Stimulated activated CD8-positive, alpha-beta memory T cell treated with anti-CD3 and anti-CD28 coated beads, Interleukin-7, amount 100 ng/mL, for 24 hours (primary cell): Measurements from ENCODE around the gene TRIM43.
"Not testable (repeated sequence)": the region's sequence is repeated elsewhere in the genome, so short reads cannot be mapped to it uniquely, and the experiment has no call there.

Source experiments
- DNase-seq: peaks from one replicate; pipeline ENCODE4 v3.0.0-alpha.2; 2020; ENCODE audit warnings: low read depth

Gene TRIM43

DNA sequence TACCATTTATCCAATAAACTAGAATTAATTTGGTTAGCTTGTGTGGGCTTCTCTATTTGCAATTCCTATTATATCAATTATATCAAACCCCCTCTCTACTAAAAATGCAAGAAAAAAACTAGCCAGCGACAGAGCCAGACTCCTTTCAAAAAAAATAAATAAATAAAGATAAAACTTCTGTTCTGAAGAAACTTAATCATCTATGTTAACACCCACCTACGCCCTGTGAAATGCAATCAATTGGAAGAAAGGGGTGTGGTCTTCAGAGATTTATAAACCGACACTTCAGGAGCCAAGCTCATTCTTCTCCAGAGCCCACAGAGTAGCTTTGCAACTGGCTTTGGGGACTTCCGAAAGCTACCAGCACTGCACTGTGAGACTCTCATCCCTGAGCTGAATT, at the start of gene TRIM43:
TSS of gene TRIM43 (plus strand) at position 301 of the 400 bp plus-strand sequence. CDS start 2,023 bp downstream, outside the sequence.
- DNase-seq, result not testable (repeated sequence)

DNA sequence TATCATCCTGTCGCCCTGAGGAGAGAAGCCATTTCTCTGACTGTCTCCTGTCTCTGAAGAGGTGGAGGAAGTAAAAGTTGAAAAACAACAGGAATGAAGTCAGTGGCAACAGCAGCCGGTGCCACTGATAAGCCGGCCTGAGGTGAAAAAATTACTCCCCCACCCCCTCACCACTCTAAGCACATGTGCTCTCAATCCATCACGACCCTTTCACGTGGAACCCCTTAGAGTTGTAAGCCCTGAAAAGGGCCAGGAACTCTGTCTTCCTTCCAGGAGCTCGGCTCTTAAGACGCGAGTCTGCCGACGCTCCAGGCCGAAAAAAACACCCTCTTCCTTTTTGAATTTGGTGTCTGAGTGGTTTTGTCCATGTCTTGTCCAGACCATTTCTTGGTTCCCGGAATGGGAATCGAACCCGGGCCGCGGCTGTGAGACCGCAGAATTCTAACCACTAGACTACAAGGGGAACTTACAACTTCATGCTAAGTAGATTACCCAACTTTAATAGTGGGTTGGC, 40.7 kb upstream of the TRIM43 start:
- no peak for DNase-seq

DNA sequence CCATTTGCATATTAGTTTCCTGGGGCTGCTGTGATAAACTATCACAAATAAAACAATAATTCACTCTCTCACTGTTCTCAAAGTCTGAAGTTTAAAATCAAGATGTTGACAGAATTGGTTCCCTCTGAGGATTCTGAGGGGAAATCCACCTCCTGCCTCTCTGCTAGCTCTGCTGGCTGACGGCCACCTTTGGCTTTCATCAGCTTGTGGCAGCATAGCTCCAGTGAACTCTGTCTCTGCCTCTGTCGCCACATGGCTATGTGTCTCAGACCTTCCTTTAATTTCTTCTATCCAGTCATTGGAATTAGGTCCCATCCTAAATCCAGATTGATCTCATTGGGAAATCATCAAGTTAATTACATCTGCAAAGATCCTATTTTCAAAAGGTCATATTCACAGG, 38.9 kb upstream of the TRIM43 start:
- no peak for DNase-seq

DNA sequence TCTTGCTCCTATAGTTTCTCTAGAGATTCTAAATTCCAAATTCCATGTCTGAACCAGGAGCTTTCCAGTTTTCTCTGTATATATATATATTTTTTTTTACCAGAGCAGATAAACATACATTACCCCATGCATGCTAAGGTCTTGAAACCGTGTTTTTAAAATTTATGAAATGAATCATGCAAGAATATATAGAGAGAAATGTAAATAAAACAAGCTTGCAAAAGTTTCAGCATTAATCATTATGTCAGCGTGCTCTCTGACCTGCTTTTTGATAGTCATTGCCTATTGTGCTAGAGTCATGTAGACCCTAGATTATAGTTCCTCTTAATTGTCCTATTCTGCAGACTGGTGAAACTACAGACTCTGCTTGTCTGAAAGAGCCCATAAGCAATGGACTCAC, 22.6 kb upstream of the TRIM43 start:
- DNase-seq, result no peak

DNA sequence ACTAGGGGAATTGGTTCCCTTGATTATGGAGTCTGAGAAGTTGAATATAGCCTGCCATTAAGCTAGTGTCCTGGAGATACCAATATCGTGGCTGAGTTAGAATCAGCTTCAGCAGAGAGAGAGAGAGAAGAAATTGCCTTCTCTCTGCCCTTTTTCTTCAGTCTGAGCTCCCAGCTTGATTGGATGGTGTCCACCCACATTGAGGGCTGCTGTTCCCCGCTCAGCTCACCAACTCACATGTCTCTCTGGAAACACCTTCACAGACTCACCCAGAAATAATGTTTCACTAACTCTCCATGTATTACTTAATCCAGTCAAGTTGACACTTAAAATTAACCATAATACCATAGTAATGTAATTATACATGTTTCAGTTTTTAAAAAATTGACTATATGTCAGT, 17.9 kb upstream of the TRIM43 start:
- no peak for DNase-seq

DNA sequence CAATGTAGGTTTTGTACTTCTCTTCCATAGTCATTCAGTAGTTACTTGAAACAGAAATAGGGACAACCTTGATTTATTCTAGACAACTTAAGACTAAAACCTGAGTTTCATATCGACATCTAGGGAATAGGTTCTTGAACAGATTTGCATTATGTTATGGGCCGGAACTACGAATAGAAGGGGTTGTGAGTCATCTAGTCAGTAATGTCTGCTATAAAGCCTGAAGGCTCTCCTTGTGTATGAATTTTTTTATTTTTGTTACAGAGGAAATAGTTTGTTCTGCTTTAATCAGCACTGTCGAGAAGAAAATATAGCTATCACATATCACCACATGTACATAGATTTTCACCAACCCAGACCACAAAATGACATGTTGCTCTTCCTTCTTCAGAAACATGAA, 17.3 kb upstream of the TRIM43 start:
- DNase-seq, result no peak

DNA sequence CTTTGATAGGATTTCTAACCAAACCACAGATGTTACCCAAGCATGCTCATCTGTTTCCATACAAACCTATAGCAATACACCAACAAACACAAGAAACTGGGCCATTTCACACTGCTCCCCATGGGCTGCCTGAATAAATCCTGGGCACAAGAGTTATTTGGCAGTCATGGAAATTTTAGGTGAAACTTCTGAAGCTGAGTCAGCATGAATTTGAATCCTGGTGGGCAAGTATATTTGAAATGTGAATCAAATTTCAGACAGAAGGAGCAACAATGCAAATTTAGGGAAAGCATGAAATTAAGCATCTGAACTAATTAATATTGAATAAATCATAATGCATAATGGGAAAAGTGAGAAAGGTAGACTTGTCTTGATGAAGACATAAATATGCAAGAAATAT, 15.9 kb upstream of the TRIM43 start:
- DNase-seq, result no peak

DNA sequence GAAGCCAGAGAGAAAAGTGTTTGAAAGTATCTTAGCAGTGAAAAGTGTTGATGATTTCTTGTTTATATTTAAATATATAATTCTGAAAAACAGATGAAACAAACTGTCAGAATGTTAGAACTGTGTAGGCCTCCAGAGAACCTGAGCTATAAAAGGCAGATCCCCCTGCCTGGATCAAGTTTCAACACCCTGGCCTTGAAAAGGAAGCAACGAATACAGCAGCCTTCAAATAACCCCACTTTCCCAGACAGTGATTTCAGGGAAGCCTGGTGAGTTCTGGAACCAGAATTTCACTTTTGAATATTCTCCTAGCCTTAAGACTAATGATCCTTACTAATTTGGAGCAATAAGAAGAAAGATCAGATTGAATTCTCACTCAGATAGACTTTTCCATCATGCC, 13.3 kb upstream of the TRIM43 start:
- DNase-seq, result no peak

DNA sequence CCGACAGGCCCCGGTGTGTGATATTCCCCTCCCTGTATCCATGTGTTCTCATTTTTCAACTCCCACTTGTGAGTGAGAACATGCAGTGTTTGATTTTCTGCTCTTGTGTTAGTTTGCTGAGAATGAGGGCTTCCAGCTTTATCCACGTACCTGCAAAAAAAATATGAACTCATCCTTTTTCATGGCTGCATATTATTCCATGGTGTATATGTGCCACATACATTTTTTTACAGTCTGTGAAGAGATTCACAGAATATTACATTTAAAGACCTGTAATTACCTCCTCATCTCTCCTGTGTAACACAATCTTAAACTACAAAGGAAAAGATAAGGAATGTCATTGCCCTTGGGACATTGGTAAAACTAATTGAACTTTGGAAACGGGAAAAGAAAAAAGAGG, 8.3 kb upstream of the TRIM43 start:
- DNase-seq, result not testable (repeated sequence)

DNA sequence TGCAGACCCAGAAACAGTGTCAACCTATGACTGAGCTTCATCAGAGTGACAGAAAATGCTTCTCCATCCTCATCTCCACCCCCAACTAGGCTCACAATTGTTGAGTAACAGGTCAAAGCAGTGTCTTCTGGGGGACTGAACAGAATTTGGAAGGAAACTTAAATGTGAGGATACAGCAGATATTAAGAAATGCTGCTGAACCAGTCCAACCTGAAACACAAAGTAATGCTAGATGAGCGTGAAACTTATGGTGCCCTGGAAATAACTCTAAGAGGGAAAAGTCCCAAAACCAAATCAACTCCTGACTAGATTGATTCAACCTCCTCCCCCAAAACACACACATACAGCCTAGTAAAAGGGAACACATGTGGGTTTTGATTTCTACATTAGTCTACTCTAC, 7.5 kb upstream of the TRIM43 start:
- DNase-seq, result not testable (repeated sequence)

DNA sequence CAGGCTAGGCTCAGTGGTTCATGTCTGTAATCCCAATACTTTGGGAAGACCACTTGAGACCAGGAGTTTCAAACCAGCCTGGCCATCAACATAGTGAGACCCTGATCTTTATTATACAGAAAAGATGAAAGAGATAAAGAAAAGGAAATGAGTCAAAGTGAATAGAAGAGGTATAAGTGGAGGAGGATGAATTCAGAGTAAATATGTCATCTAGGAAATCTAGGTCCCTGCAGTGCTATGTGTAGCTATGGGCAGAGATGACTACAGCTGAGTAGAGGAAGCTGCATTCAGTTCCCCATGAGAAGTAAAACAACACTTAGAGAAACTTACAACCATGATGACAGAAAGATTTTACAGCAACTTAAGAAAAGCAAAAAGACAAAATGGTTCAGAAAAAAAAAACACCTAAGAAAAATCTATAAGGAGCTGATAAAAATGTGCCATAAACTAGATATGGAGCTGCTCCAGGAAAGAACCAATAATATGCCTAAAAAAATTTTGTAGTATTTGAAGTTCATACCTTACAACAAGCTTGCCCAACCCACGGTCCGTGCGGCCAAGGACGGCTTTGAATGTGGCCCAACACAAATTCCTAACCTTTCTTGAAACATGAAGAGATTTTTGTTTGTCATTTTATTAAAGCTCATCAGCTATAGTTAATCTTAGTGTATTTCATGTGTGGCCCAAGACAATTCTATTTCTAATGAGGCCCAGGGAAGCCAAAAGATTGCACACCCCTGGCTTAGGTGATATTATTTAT, 1.8 kb upstream of the TRIM43 start:
- not testable (repeated sequence) for DNase-seq

DNA sequence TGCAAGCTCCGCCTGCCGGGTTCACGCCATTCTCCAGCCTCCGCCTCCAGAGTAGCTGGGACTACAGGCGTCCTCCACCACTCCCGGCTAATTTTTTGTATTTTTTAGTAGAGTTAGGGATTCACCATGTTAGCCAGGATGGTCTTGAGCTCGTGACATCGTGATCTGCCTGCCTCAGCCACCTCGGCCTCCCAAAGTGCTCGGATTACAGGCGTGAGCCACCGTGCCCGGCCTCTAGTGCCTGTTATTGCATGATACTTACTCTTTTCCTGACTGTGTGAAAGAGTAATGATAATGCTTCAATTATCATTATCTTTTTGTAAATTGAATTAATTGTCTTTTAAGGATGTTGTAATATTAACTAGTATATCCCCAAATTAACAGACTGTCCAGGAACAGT, 1.2 kb downstream of the TRIM43 start:
- not testable (repeated sequence) for DNase-seq

DNA sequence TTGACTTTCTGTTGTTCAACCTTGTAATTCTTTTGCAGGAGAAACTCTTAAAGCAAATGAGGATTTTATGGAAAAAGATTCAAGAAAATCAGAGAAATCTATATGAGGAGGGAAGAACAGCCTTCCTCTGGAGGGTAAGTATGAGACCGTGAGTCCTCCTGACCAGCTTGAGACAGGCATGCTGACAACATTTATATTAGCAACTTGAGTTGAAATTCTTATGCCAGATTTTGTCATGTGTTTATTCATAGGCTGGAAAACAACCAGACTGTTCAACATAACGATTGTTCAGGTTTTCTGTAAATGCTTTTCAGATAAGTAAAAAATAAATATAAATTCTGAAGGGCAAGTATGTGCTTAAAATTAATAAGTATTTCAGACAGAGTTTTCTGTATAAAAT, 3.2 kb downstream of the TRIM43 start:
- not testable (repeated sequence) for DNase-seq

DNA sequence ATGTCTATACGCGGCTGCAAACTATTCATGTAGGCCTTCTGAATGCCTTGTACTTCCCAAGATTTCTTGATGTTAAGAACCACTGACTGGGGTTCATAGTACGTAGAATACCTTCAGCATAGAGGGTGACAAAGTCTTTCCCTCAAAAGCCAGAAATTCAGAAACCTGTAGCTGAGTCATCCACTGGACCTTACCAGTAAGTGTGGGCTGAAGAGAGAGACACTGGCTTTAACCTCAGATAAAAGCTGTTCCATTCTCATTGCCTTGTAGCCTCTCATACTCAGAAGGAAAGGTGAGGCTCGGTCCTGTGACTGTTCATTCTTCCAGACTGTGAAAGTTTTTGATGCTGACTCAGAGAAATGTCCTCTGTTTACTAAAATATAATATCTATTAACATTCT, 9.5 kb downstream of the TRIM43 start:
- DNase-seq, result not testable (repeated sequence)

DNA sequence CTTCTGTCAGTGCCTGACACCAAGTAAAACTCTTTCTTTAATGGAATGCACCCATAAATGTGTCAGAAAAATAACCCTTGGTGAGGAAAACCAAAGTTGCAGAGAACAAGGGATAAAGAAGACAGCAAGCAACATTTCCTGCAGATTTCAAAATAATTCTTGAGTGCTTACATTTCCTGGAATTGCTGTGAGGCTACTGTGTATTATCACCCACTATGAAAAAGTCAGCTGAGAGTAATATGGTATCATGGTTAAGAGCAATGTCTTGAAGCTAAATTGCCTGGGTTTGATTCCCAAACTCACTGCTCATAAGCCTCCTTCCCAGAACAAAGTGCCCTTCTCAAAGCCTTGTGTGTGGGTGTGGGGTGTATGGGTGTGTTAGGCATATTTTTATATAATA, 10.3 kb downstream of the TRIM43 start:
- DNase-seq, result not testable (repeated sequence)

DNA sequence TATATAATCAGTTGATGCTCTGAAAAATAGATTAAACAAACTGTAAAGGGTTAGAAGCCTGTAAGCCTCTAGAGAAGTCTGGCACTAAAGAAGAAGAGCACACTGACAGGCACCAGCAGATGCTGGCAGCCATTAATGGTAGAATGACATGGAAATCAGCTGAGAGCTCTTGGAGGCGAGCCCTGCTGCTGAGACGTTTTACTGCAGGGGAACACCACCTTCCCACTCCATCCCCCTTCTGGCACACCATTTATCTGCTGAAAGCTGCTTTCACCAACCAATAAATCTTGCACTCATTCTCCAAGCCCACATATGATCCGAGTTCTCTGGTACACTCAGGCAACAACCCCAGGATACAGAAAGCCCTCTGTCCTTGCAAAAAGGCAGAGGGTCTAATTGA, 16.6 kb downstream of the TRIM43 start:
- not testable (repeated sequence) for DNase-seq

DNA sequence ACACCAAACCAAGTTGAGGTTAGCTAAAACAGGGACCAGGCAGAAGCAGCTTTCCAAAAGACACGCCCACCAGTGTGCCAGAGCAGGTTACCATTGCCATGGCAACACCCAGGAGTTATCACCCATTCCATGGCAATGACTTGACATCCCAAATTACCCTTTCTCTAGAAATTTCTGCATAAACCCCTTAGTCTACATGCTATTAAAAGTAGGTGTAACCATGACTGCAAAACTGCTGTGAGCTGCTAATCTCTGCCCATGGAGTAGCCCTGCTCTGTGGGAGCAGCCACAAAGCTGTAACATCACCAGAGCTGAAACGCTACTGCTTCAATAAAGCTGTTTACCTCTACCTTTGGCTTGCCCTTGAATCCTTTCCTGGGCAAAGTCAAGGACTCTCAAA, 18.0 kb downstream of the TRIM43 start:
- not testable (repeated sequence) for DNase-seq

DNA sequence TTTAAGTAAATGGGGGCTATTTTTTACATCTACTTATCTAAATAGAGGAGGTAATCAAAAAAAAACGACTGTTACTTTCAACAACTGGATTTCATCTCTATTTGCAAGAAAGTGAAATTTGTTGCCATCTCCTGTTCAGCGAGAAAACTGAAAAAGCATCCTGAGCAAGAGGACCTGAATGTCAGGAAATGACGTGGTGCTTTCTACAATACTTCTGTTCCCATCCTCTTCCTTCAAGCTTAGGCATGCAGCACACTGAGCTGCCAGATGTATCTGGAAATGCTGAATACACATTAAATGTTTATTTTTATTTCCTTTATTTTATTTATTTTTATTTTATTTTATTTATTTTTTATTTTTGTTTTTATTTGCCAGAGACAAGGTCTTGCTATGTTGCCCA, 21.2 kb downstream of the TRIM43 start:
- DNase-seq, result not testable (repeated sequence)

DNA sequence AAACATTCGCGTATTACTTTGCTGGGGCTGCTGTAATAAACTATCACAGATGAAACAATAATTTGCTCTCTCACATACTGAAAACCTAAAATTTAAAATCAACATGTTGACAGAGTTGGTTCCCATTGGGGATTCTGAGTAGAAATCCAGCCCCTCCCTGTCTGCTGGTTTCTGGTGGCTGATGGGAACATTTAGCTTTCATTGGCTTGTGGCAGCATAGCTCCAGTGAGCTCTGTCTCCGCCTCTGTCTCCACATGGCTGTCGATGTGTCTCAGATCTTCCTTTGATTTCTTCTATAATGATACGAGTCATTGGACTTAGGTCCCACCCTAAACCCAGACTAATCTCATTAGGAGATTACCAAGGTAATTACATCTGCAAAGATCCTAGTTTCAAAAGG, 30.9 kb downstream of the TRIM43 start:
- DNase-seq, result not testable (repeated sequence)

DNA sequence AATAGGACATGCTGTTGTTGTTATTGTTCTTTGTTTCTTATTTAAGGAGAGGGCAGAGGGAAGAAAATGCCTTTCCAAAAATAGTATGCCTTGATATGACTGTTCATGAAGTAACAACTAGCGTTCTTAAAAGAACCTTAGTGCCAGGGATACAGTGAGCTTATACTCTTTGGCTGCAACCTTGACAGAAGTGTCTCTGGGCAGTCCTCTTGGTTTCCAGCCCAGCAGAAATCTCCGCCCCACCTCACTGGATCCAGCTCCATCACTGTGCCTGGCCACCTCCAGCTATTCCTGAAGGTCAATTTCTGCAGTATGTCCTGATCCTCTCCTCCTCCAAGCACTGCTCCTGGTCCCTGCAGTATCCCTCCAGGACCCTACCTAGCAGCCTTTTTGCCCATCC, 39.2 kb downstream of the TRIM43 start:
- not testable (repeated sequence) for DNase-seq

DNA sequence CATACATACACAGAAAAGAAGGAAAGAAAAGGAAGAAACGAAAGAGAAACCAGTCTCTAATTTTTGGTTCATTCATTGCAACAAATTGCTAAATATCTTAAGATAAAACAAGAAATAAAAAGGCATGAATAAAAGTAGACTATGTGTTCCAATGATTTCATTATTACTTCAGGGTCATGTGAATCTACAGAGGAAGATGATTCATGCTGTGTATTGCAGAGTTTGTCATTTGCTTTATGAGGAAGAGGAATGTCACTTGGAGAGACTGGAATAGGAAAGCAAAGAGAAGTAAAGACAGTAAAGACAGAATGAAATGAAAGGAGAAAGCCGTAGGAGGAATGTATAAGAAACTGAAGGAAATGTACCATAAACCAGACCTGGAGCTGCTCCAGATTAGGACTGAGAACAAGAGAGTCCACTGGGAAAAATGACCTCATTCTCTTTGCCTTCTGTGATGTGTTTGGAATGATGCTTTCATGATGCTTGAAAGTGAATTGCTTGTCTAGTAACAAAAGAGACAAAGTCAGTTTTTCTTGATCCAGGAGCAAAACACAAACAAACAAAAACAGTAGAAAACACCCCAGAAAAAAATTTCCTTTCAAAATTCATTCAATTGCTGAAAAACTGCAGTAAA, 41.9 kb downstream of the TRIM43 start:
- not testable (repeated sequence) for DNase-seq

DNA sequence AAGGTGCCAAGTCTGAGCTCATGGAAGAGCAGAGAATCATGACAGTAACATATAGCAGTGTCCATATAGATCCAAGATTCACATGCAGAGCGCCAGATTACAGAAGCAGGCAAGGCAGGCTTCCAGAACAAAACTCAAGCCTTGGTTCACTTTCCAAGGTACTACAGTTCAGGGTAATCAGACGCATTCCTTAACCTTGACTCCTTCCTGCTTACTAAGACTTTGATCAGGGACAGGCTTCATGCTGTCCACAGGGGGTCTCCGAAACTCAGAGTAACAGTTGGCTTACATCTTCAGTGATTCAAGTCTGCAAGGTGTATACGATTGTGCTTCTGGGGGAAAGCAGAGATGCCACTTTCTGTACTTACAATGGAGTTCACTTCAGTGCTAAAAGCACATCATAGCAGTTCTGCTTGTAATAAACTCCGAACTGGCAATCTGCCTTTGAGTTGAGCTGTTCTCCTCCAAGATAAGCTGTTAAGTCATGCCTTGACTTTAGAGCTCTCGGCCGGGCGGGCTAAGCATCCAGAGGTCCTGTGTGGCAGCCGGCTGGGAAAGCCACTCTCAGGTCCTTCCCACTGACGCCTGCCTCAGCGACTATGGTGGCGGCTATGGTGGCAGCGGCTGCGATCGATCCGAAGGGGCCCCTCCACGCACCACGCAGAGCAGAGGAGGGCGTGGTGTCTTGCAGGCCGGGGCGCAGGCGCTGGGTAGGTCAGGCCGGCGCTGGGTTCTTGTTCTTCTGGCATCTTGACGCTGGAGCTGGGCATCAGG, 48.9 kb downstream of the TRIM43 start:
- DNase-seq, result not testable (repeated sequence)

DNA sequence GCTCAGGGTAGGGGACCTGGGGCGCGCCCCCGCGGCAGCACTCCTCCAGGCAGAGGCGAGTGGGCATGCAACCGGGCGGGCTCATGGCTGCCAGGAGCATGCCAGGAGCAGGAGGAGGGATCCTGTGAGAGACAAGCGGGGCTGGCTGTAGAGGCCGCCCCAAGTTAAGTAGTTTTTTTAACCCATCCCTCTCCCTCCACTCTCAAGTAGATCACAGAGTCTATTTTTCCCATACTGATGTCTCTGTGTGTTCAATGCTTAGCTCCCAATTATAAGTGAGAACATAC, 49.4 kb downstream of the TRIM43 start:
- DNase-seq, result not testable (repeated sequence)
